HL-60 (cell line): ENCODE measurements around the gene MFN2.

Experiments
- DNase-seq, 2 experiments: peaks; one replicate each; pipeline ENCODE4 v3.0.0-alpha.2; 2010 to 2020; ENCODE audit warnings: low read depth in 1 of 2, low spot score in 1 of 2
- H3K27ac ChIP-seq: fragments of 250-450 bp; sonication (Bioruptor Pico); replicated peaks from 2 replicates; pipeline ENCODE4 v1.5.1; 2020; ENCODE audit warnings: mild to moderate bottlenecking, moderate library complexity
- H3K27me3 ChIP-seq: fragments of 250-450 bp; sonication (Bioruptor Pico); 2 replicates; pipeline ENCODE4 v1.5.1; 2021; ENCODE audit warnings: mild to moderate bottlenecking, moderate library complexity; ENCODE audit not compliant: insufficient read depth, poor library complexity, severe bottlenecking
- H3K4me3 ChIP-seq: replicated peaks from 2 replicates; pipeline ENCODE4 v1.5.1; 2011; ENCODE audit warnings: mild to moderate bottlenecking, control low read depth, low read length; ENCODE audit not compliant: insufficient read depth
- GABPA ChIP-seq: IDR thresholded peaks from 2 replicates; pipeline ENCODE4 v1.6.1; 2012; ENCODE audit warnings: low read depth
- POLR2AphosphoS5 ChIP-seq: IDR thresholded peaks from 2 replicates; pipeline ENCODE4 v1.6.1; 2012; ENCODE audit warnings: low read depth
- SPI1 ChIP-seq: IDR thresholded peaks from 2 replicates; pipeline ENCODE4 v1.6.1; 2012; ENCODE audit warnings: low read depth, mild to moderate bottlenecking, borderline replicate concordance
- long read RNA-seq: library from polyadenylated mRNA; unstranded; transcript quantifications from one replicate; pipeline ENCODE4 v2.0.0, GENCODE V29; 2020
- TF ChIP-seq, protein P1 (sequence below): IDR thresholded peaks from 2 replicates; pipeline ENCODE4 v1.6.1; 2012; ENCODE audit warnings: low read depth; ENCODE audit not compliant: insufficient replicate concordance
- TF ChIP-seq, protein P2 (sequence below): IDR thresholded peaks from one replicate; pipeline ENCODE4 v1.5.1; 2011; ENCODE audit warnings: low read length, control low read depth, inconsistent platforms; ENCODE audit not compliant: insufficient read depth

The MFN2 gene
- long read RNA-seq, full-length matches to known transcripts = 193 of 304 reads
- long read RNA-seq, partial matches to known transcripts = 37 of 304 reads
- long read RNA-seq, other reads (novel, unspliced or antisense) = 74 of 304 reads

DNA sequence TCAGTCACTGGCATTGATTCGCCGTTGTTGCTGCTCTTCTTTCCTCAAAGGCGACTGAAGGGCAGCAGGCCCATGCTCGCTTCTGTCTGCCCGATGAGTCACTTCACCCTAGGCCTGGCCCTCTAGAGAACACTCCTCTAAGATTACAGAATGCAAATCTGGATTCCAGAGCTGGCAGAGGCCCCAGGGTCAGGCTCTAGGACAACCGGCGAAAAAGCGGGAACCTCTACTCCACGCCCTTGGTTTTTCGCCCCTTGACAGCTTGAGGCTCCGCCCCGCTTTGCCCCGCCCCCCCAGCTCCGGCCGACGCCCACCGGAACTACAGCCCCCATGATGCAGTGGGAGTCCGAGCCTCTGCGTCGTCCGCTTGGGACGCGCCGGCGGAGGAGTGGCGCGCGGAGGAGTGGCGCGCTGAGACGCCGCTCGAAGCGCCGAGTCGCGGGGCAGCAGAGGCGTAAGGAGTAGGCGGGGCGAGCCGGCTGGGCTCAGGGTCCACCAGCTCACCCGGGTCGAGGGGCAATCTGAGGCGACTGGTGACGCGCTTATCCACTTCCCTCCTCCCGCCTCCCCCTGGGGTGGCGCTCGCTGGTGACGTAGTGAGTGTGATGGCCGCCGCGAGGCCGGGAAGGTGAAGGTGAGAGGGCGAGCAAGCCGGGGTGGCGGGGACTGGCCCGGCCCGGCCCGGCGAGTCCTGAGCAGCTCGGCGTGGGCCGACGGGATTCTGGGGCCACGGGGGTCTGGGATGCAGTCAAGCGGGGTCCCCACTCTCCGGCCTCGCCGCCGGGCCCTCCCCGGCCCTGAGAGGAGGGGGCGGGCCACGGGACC lies at the start of gene MFN2:
Gene MFN2, plus strand, starts transcription at position 594 of the 825 bp plus-strand sequence. CDS start 8,725 bp downstream, outside the sequence.
- Histone ChIP-seq H3K27ac (peak within 1 kb of the TSS; percentile 93), H3K4me3 (peak within 1 kb of the TSS; percentile 95), H3K27me3 (no peaks in the 10 kb centered on the region)
- DNase-seq = peak; percentile 94 to 95
- TF ChIP-seq GABPA (peak; percentile 36; the same call in 1 of the 2 replicates), SPI1 (peak; percentile 88), POLR2AphosphoS5 (peak; percentile 78)
- TF ChIP-seq, protein P1, sequence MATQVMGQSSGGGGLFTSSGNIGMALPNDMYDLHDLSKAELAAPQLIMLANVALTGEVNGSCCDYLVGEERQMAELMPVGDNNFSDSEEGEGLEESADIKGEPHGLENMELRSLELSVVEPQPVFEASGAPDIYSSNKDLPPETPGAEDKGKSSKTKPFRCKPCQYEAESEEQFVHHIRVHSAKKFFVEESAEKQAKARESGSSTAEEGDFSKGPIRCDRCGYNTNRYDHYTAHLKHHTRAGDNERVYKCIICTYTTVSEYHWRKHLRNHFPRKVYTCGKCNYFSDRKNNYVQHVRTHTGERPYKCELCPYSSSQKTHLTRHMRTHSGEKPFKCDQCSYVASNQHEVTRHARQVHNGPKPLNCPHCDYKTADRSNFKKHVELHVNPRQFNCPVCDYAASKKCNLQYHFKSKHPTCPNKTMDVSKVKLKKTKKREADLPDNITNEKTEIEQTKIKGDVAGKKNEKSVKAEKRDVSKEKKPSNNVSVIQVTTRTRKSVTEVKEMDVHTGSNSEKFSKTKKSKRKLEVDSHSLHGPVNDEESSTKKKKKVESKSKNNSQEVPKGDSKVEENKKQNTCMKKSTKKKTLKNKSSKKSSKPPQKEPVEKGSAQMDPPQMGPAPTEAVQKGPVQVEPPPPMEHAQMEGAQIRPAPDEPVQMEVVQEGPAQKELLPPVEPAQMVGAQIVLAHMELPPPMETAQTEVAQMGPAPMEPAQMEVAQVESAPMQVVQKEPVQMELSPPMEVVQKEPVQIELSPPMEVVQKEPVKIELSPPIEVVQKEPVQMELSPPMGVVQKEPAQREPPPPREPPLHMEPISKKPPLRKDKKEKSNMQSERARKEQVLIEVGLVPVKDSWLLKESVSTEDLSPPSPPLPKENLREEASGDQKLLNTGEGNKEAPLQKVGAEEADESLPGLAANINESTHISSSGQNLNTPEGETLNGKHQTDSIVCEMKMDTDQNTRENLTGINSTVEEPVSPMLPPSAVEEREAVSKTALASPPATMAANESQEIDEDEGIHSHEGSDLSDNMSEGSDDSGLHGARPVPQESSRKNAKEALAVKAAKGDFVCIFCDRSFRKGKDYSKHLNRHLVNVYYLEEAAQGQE = peak; percentile 23
- TF ChIP-seq, protein P2, sequence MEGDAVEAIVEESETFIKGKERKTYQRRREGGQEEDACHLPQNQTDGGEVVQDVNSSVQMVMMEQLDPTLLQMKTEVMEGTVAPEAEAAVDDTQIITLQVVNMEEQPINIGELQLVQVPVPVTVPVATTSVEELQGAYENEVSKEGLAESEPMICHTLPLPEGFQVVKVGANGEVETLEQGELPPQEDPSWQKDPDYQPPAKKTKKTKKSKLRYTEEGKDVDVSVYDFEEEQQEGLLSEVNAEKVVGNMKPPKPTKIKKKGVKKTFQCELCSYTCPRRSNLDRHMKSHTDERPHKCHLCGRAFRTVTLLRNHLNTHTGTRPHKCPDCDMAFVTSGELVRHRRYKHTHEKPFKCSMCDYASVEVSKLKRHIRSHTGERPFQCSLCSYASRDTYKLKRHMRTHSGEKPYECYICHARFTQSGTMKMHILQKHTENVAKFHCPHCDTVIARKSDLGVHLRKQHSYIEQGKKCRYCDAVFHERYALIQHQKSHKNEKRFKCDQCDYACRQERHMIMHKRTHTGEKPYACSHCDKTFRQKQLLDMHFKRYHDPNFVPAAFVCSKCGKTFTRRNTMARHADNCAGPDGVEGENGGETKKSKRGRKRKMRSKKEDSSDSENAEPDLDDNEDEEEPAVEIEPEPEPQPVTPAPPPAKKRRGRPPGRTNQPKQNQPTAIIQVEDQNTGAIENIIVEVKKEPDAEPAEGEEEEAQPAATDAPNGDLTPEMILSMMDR = no peak

GRCh38 chr1:11930571-11931445 lies 49.4 kb upstream of the MFN2 start:
- no peak overlapping the region for H3K4me3 ChIP-seq
- TF ChIP-seq SPI1 = no peak
- TF ChIP-seq GABPA = no peak
- TF ChIP-seq, protein P1 = no peak
- no peak for TF ChIP-seq POLR2AphosphoS5
- TF ChIP-seq, protein P2 = no peak
- no peak overlapping the region for H3K27ac ChIP-seq
- H3K27me3 ChIP-seq = no peaks in the 10 kb centered on the region
- peak in 1 of 2 experiments; percentile 71 for DNase-seq

- Histone ChIP-seq H3K27ac (no peak overlapping the region), H3K27me3 (no peaks in the 10 kb centered on the region), H3K4me3 (no peak overlapping the region)
- DNase-seq = no peak
- TF ChIP-seq, protein P2 = no peak
- TF ChIP-seq, protein P1 = no peak
- no peak for TF ChIP-seq POLR2AphosphoS5
- no peak for TF ChIP-seq SPI1
- TF ChIP-seq GABPA = no peak
These were observed 48.4 kb upstream of the MFN2 start for GRCh38 chr1:11931845-11932244.
